HG02623 (cell line): ENCODE data around the gene FAM168A.

Experiments used
- ATAC-seq: cut with Tn5 transposase; IDR thresholded peaks from one replicate; pipeline ENCODE4 v1.9.1; 2021; ENCODE audit warnings: moderate library complexity; ENCODE audit not compliant: unreplicated experiment

The FAM168A gene, protein sequence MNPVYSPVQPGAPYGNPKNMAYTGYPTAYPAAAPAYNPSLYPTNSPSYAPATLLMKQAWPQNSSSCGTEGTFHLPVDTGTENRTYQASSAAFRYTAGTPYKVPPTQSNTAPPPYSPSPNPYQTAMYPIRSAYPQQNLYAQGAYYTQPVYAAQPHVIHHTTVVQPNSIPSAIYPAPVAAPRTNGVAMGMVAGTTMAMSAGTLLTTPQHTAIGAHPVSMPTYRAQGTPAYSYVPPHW

DNA sequence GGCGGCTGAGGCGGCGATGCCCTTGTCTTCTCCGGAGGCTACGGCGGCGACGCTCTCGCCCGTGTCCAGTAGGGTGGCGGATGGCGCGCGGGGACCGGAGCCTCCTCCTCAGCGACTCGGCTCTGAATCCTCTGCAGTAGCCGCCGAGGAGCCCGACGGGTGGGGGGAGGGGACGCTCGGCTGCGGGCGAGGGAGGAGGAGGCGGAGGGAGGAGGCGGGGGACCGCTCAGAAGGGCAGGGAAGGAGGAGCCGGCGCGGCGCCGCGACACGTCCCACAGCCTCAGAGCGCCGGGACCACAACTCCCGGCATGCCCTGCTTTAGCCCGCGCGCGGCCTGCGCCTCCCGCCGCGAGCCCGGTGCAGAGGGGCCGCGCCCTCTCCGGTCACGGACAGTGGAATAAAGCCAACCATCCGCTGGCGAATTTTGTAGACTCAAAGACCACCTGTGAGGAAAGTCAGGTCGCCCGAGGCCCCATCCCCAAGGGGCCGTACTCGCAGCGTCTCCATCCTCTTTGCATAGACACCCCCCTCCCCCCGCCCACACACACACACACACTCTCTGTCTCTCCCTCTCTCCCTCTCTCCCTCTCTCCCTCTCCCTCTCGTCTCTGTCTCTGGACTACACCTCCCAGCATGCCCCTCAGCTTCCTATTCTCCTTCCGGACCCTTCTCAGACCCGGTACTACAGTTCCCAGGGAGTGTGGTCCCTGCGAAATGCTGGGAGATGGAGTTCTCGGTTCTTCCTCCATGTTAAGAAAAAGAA, at the start of gene FAM168A:
Gene FAM168A, minus strand, starts transcription at position 157 of the 763 bp plus-strand sequence. CDS start 129,638 bp downstream, outside the sequence.
- peak; percentile 89 for ATAC-seq

DNA sequence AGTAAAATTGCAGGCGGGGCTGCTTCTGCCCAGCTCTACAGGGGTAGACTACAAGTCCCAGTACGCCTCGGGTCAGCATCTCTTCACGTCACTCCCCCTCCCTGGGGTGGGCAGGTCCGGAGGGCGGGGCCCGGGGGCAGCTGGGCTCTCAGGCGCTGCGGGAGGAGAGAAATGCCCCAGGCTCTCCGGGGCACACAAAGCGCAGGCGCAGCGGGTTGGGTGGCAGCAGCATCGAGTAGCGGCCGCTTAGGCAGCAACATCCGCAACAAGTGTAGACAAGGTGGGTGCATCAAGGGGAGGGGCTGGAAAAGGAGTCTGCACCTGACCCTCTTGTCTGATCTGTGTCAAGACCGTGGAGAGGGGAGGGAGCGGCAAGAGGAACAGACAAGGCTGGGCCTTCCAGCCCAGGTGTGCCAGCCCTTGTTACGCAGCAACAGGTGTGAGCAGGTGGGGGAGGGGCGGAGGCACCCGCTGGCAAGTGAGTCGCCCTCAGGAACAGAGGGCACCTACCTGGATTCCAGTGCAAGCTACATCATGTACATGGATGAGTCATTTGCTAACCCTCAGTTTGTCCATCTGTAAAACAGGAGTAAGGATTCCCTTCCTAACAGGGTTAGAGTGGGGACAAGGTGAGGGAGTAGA, 49.7 kb upstream of the FAM168A start:
- peak; percentile 86 for ATAC-seq

DNA sequence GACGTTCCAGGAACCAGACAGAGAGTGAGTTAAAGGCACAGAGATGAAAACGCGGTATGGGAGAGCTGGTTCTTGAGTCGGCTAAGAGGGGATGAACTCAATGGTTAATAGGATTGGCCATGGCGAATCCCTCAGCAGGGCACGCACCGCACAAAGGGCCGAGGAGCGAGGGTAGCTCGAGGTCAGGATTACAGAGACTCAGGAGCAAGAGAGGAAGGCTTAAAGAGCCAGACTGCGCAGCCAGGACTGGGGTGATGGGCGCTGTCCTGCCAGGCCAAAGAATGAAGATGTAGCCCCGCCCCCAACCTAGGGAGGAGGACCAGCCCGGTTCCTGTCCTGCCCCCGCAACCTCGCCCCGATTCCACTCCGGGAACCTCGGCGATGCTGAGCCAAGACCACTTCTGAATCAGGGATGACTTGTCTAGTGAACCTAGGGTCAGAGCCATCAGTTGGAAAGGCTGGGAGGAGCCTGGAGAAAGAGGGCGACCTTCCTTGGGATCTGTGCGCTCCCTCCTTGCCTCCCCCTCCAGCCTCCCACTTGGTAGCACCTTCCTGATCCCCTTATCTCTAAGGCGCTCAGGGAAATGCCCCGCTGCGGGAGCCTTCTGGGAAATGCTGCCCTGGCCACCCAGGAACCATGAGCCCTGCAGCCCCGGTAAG, 48.2 kb upstream of the FAM168A start, which contains the start of gene PLEKHB1:
Gene PLEKHB1, plus strand, starts transcription at position 610 of the 660 bp plus-strand sequence. Its CDS starts 28 bp downstream, at position 638.
- ATAC-seq = no peak

DNA sequence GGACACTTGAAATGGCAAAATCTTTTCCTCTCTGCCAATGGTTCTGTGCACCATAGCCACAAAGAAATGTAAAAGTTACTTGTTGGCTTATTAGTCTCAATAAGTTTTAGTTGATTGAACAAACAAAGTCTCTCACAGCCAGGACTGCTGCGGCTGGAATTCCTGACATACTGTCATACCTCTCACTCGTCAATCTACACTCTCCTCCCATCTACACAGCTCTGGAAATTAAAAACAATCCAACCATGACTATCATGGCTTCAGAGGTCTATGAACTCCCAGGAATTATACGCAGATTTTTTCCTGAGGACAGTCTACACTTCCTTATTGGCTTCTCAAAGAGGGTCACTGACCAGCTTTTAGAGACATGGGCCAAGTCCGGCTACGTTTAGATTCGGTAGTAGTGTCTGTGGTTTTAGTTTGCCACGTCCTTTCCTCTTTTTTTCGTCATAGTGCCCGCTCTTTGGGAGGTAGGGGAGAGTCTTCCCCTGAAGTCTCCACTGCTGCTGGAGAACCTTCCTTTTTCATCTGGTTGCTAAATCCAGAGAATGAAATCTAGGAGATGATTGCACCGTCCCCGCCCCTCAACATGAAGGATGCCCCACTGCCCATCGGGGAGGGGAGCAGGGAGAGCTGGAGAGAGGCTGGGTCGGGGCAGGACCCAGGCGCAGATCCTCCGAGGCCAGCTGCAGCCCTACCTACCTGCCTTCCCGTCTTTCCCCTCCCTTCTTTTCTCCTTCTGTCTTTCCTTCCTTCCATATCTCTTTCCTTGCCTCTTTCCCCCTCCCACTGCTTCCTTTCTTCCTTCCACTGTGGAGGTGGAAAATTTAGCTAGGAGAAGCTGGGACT, 47.4 kb upstream of the FAM168A start:
- no peak for ATAC-seq

DNA sequence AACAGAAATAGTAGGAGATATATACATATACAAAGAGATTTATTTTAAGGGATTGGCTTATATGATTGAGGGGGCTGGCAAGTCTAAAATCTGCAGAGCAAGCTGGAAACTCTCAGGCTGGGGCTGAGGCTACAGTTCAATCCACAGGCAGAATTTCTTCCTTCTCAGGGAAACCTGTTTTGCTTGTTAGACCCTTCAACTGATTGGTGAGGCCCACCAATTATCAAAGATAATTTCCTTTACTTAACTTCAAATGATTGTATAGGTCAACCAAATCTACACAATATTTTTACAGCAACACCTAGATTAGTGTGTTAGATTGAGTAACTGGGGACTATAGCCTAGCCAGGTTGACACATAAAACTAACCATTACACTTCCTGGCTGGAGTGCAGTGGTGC, 43.8 kb upstream of the FAM168A start:
- no peak for ATAC-seq

DNA sequence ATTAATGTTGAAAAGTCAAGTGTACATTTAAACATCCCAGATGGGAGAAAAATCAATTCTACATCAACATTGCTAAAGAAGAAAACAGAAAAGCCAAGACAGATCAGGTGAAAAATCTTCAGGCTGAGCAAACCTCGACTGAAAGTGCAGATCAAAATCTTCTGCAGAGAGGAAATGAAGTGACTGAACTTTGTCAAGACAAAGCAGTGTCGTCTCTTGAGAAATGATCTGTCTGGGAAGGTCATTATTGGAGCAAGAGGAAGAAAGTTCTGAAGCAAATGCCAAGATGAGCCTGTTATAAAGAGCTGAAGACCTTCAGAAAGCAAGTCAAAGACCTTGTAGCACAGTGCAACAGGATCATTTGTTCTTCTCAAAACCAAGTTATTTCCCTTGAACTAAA, 42.7 kb upstream of the FAM168A start:
- ATAC-seq = no peak

DNA sequence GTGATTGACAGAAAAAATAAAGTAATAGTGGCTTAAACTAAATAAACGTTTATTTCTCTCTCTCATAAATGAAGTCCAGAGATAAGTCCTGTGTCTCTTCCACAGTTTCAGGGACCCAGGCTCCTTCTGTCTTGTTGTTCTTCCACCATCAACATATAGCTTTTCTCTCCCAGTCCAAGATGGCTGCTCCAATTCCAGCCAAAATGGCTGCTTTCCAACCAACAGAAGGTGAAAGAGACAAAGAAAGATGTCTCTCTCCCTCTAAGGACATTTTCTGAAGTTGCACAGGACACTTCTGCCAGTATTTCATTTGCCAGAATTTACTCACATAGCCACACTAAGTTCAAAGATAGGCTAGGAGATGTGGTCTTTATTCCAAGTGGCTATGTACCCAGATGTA, 39.1 kb upstream of the FAM168A start:
- no peak for ATAC-seq

DNA sequence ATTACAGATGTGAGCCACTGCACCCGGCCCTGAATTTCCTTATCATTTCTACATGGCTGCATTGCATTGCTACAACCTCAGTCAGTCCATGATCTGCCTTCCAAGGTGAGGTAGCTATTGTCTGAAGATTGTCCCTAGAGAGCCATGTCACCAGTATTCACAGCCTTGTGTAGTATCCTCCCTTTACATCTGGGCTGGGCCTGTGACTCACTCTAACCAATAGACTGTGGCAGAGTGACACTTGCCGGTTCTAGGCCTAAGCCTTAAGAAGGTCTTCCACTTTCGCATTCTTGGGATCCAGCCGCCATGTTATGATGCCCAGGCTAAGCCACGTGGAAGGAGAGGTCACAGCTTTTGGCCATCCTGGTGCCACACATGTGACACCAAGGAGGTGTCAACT, 38.3 kb upstream of the FAM168A start:
- no peak for ATAC-seq

DNA sequence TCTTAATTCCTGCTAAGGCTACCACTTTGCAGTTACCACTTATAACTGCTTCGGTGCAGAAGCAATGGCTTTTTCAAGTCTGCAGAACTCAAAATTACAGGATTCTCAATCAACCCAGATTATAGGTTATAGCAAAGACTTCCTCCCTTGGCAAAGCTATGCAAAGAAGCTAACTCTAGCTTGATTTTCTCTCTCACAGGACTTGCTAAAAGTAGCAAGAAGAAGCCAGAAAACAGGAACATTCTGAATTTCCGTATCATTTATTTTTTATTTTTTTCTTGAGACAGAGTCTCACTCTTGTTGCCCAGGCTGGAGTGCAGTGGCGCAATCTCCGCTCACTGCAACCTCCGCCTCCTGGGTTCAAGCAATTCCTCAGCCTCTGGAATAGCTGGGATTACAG, 37.8 kb upstream of the FAM168A start:
- ATAC-seq = no peak

DNA sequence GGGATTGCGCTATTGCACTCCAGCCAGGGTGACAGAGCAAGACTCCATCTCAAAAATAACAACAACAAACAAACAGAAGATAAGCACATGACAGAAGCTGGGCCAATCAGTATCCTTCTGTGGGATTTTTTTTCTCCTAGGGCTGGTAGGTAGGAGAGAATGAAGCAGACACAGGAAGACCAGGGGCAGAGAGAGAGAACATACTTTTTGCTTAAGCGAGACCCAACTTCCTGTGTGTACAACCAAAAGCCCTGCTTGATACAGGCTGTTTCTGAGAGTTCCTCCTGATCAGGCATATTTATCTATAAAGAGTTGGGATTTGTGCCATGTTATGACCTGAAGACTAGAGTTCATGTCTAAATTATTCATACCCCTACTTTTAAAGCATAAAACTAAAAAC, 36.1 kb upstream of the FAM168A start:
- ATAC-seq = no peak

DNA sequence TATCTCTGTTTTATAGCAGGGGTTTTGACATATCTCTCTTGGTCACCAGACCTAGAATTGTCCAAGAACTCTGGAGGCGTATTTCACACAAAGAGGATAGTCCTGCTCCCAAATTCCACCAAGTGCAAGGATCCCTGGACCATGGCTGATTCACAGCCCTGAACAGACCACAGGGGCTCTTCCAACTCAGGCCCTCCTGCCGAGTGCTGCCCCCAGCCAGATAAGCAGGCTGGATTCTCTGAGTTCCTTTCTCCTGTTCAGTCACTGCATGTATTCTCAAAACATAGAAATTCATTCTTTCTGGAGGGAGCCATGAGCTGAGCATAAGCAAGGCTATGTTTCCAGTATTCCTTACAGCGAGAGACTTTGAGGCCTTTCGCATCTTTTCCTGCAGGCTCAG, 35.1 kb upstream of the FAM168A start:
- ATAC-seq = no peak

DNA sequence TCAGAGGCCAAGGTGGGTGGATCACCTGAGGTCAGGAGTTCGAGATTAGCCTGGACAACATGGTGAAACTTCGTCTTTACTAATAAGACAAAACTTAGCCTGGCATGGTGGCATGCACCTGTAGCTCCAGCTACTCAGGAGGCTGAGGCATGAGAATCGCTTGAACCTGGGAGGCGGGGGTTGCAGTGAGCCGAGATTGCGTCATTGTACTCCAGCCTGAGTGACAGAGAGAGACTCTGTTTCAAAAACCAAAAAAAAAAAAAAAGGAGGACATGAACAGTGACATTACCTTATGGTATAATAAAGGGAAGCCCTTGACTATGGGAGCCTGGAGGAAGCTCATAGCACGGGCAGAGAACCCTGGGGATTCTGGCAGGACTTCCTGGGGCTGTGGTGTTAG, 32.0 kb upstream of the FAM168A start:
- no peak for ATAC-seq

DNA sequence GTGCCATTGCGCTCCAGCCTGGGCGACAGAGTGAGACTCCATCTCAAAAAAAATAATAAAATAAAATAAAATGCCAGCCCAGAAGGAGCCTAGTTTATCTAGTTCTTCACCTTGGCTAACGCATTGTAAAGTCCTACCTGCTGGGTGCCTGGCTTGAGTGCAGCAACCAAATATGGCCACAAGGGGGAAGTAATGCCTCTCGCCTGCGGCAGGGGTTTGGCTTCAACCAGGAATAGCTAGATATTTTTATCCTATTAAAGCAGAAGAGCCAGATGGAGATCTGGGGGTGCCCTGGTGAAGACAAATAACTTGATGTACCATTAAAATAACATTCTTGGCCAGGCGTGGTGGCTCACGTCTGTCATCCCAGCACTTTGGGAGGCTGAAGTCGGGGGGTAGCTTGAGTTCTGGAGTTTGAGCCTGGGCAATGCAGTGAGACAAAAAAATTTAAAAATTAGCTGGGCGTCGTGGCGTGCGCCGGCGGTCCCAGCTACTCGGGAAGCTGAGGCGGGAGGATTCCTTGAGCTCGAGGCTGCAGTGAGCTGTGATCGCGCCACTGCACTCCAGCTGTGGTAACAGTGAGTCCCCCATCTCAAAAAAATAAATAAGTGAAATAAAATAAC, 27.9 kb upstream of the FAM168A start:
- no peak for ATAC-seq

DNA sequence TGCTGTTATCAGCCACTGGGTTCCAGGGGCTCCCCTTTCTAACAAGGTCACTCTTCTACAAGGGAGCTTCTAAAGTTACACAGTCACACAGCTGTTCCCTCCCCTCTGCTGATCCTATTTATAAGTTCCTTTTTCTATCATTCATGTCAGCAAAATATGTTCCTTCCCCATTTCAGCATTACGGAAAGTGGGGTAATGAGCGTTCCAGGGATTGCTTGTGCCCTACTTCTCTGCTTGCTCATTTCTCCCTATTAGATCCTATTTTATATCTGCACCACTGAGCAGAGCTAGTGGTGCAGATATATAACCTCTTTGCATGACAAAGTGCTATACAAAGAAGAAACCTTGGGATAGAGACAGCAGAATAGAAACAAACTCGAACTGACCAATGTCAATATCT, 25.8 kb upstream of the FAM168A start:
- ATAC-seq = no peak

DNA sequence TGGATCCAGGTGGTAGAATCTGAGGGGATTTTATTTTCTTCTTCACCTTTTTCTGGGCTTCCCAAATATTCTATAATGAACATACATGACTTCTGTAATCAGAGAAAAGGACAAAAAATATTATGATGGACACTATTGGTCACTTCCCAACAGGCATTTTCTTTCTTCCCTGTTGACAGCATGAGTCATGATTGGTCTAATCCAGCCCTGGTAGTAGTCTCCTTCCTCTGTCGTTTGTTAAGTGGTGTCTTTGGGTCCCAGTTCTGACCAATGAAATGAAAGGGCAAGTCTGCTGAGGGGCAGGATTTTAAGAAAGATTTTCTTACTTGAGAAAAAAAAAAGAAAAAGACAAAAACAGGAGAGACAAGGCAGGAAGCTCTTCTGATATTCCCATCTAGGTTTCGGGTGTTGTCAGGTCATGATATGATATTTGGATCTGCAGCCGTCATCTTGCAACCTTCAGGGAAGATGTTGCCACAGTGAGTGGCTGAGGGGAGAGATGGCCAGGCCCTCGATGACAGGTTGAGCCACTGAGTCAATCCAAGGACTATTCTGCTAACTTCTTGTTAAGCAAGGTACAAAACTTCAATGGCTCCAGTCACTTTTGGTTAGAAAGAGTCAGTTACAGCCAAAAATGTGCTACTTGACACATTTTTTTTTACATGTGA, 25.1 kb upstream of the FAM168A start:
- ATAC-seq = no peak

DNA sequence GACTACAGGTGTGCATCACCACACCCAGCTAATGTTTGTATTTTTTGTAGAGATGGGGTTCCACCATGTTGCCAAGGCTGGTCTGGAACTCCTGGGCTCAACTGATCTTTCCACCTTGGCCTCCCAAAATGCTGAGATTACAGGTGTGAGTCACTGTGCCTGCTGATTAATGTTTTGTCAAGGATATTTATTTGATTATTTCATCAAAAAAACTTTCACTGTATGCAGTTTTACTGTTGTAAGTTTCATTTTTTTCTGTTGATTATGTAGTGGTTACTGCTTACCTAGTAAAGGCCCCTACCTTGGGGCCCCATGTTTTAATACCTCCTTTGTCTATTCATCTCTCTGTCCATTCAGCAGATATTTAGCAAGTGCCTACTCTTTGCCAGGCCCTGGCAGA, 16.7 kb upstream of the FAM168A start:
- ATAC-seq = no peak

DNA sequence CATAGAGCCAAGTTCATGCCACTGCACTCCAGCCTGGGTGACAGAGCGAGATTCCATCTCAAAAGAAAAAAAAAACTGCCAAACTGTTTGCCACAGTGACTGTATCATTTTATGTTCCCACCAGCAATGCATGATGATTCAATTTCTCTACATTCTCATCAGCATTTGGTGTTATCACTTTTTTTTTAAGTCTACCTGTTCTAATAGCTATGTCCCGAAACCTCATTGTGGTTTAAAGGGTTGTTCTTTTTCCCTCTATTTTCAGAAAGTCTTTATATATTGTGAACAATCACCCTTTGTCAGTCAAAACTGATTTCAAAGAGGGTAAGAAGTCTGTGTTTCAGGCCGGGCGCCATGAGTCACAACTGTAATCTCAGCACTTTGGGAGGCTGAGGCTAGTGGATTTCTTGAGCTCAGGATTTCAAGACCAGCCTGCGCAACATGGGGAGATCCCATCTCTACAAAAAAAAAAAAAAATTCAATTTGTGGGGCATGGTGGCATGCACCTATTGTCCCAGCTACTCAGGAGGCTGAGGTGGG, 14.8 kb upstream of the FAM168A start:
- ATAC-seq = no peak

DNA sequence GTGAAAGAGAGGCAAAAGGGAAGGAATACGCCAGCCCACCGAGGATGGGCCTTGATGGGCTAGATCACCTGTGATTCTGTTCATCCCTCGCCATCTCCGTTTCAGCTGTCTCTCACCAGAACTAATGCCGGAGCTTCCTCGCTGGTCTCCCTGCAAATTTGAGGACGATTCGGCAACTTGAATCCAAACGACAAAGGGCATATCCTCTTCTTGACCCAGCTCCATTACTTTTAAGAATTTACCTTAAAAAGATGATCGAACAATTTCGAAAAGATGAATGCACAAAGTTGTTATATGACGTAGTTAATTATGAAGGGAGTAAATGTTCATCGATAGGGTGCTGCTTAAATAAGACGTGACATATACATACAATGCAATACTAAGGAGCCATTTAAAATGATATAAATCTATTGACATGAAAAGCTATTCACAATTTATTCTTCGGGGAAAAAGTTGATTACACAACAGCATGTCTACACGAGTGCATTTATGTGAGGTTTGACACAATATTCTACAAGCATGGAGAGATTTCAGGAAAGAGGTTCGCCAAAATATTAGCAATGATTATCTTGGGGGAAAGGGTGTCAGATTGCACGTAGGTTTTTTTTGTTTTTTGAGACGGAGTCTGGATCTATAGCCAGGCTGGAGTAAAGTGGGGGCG, 937 bp upstream of the FAM168A start:
- ATAC-seq = peak; percentile 8
